CD4-positive, alpha-beta T cell (primary cell): ENCODE measurements around the gene GFOD1. TPM values are rescaled to one million over a fixed set of nuclear protein-coding genes. Genes with fewer than 3 reads are reported as not detected.

Experiments used
- ATAC-seq: fragments of 200-7000 bp; cut with Tn5 transposase; one replicate; pipeline ENCODE4 v1.10.0; 2022; ENCODE audit warnings: mild to moderate bottlenecking; ENCODE audit not compliant: poor library complexity
- CTCF ChIA-PET: fragments of 350-600 bp; sonication (Branson Sonifier 250); formaldehyde crosslinking; loops from one replicate; lab custom pipeline; 2021; ENCODE audit warnings: antibody characterized with exemption, inconsistent platforms; lab: Charles Lee
- POLR2A ChIA-PET: fragments of 350-600 bp; sonication (Branson Sonifier 250); formaldehyde crosslinking; loops from one replicate; lab custom pipeline; 2021; ENCODE audit warnings: antibody characterized with exemption, inconsistent platforms; lab: Charles Lee
- DNase-seq, 14 experiments: peaks; one replicate each; pipeline ENCODE4 v3.0.0-alpha.2; 2013 to 2020; ENCODE audit warnings: mixed read lengths in 2 of 14
- H3K27ac ChIP-seq, 2 donors: one replicate each; pipeline versions ENCODE4 v1.5.1 to v1.7.0; 2013; ENCODE audit warnings: low read length in 2 of 2, low read depth in 1 of 2, mild to moderate bottlenecking in 1 of 2
- H3K27me3 ChIP-seq, 2 experiments: 1 replicate in 1 of 2; 2 replicates in 1 of 2; pipeline versions ENCODE4 v1.6.1 to v1.7.0; 2013; ENCODE audit warnings: low read length in 2 of 2, control low read depth in 1 of 2, mild to moderate bottlenecking in 1 of 2, moderate library complexity in 1 of 2; ENCODE audit not compliant: insufficient read depth in 2 of 2, control insufficient read depth in 1 of 2
- H3K36me3 ChIP-seq: one replicate; pipeline ENCODE4 v1.6.1; 2013; ENCODE audit warnings: low read length, control low read depth; ENCODE audit not compliant: insufficient read depth
- H3K4me1 ChIP-seq: one replicate; pipeline ENCODE4 v1.6.1; 2013; ENCODE audit warnings: low read length, control low read depth; ENCODE audit not compliant: insufficient read depth
- H3K4me3 ChIP-seq: one replicate; pipeline ENCODE4 v1.5.1; 2013; ENCODE audit warnings: mild to moderate bottlenecking, low read length, moderate library complexity
- H3K9me3 ChIP-seq, 2 experiments: 1 replicate in 1 of 2; 2 replicates in 1 of 2; pipeline versions ENCODE4 v1.6.1 to v1.7.0; 2013; ENCODE audit warnings: low read length in 2 of 2, mild to moderate bottlenecking in 2 of 2, control low read depth in 1 of 2, moderate library complexity in 1 of 2; ENCODE audit not compliant: control insufficient read depth in 1 of 2, insufficient read depth in 1 of 2
- H3K27ac Mint-ChIP-seq: one replicate; pipeline ENCODE4 v1.8.0; 2020; ENCODE audit warnings: mixed read lengths
- H3K27me3 Mint-ChIP-seq: one replicate; pipeline ENCODE4 v1.8.0; 2021; ENCODE audit warnings: mixed read lengths
- H3K36me3 Mint-ChIP-seq: one replicate; pipeline ENCODE4 v1.8.0; 2021; ENCODE audit warnings: low read depth, mixed read lengths
- H3K4me1 Mint-ChIP-seq: one replicate; pipeline ENCODE4 v1.8.0; 2021; ENCODE audit warnings: low read depth, mixed read lengths
- H3K4me3 Mint-ChIP-seq: one replicate; pipeline ENCODE4 v1.8.0; 2020; ENCODE audit warnings: mild to moderate bottlenecking, mixed read lengths
- H3K9me3 Mint-ChIP-seq: one replicate; pipeline ENCODE4 v1.8.0; 2020; ENCODE audit warnings: mixed read lengths
- CTCF ChIP-seq: fragments of 200-600 bp; IDR thresholded peaks from one replicate; pipeline ENCODE4 v1.8.0; 2022; ENCODE audit warnings: antibody characterized with exemption, mild to moderate bottlenecking
- intact Hi-C, 2 experiments: fragments of 100-400 bp; cut with DNase I in 1 of 2; cut with micrococcal nuclease in 1 of 2; formaldehyde crosslinking; loops; one replicate each; pipeline versions ENCODE4 v1.15.1 to v1.9.0; 2023 to 2025; cut with DNase I, micrococcal nuclease
- total RNA-seq, 174 experiments: library from RNA in 2 of 174; stranded (reverse) in 2 of 174; gene quantifications; one replicate each; pipeline ENCODE4 v1.2.3 and lab custom pipeline; 2021 to 2026

Gene GFOD1
- total RNA-seq, 2 experiments from 2014 or later = 1.3 to 2.0 TPM

GRCh38 chr6:13433709-13434121 is 53.7 kb downstream of the GFOD1 start:
- no peak for DNase-seq
- H3K4me3 Mint-ChIP-seq = no peak overlapping the region

GRCh38 chr6:13432526-13433184 is 54.7 kb downstream of the GFOD1 start:
- intact Hi-C loops = no loop called here
- Mint-ChIP-seq H3K4me3 (peak overlapping the region; percentile 1), H3K4me1 (peaks cover 70% of the 10 kb centered on the region), H3K9me3 (no peaks in the 10 kb centered on the region), H3K27me3 (no peaks in the 10 kb centered on the region), H3K27ac (no peak overlapping the region), H3K36me3 (no peaks in the 10 kb centered on the region)
- no peak overlapping the region for H3K4me3 ChIP-seq
- ChIA-PET POLR2A (interaction anchor here (0.7 to 0.8 kb wide), 2 partner anchors 11 to 13 kb away, joined by 3 read pairs; no protein-coding TSS in a partner anchor), CTCF (no interaction called here)
- DNase-seq = peak in 1 of 14 experiments; percentile 58
- ATAC-seq = no peak
- no peaks in the 10 kb centered on the region for H3K27me3 ChIP-seq
- no peaks in the 10 kb centered on the region for H3K9me3 ChIP-seq
- TF ChIP-seq CTCF = no peak
- peaks cover 55% of the 10 kb centered on the region for H3K4me1 ChIP-seq
- no peaks in the 10 kb centered on the region for H3K36me3 ChIP-seq
- no peak overlapping the region for H3K27ac ChIP-seq

More at GRCh38 chr6:13433709-13434121, 53.7 kb downstream of the GFOD1 start:
- CTCF ChIA-PET = no interaction called here
- H3K4me1 Mint-ChIP-seq = peaks cover 59% of the 10 kb centered on the region
- no peak overlapping the region for H3K27ac ChIP-seq
- H3K9me3 ChIP-seq = no peaks in the 10 kb centered on the region
- H3K9me3 Mint-ChIP-seq = no peaks in the 10 kb centered on the region
- intact Hi-C loops = no loop called here
- peak overlapping the region; percentile 49 for H3K27ac Mint-ChIP-seq
- H3K4me3 ChIP-seq = no peak overlapping the region
- H3K36me3 Mint-ChIP-seq = no peaks in the 10 kb centered on the region
- POLR2A ChIA-PET = interaction anchor here (0.8 kb wide), 1 partner anchor 12 kb away, joined by 3 read pairs; no protein-coding TSS in a partner anchor
- peaks cover 45% of the 10 kb centered on the region for H3K4me1 ChIP-seq
- no peak for TF ChIP-seq CTCF
- H3K27me3 Mint-ChIP-seq = no peaks in the 10 kb centered on the region
- no peaks in the 10 kb centered on the region for H3K27me3 ChIP-seq
- no peak for ATAC-seq
- no peaks in the 10 kb centered on the region for H3K36me3 ChIP-seq

GRCh38 chr6:13431861-13432465 is 55.4 kb downstream of the GFOD1 start:
- Histone ChIP-seq H3K4me3 (no peak overlapping the region), H3K4me1 (peaks cover 58% of the 10 kb centered on the region), H3K27ac (no peak overlapping the region), H3K9me3 (no peaks in the 10 kb centered on the region), H3K27me3 (no peaks in the 10 kb centered on the region), H3K36me3 (no peaks in the 10 kb centered on the region)
- H3K27ac Mint-ChIP-seq = peak overlapping the region; percentile 28
- DNase-seq = peak in 4 of 14 experiments; percentile 15 to 40 (median 35)
- ChIA-PET CTCF (no interaction called here), POLR2A (interaction anchor here (0.7 kb wide), 1 partner anchor 13 kb away, joined by 3 read pairs; no protein-coding TSS in a partner anchor)
- H3K9me3 Mint-ChIP-seq = no peaks in the 10 kb centered on the region
- peaks cover 77% of the 10 kb centered on the region for H3K4me1 Mint-ChIP-seq
- TF ChIP-seq CTCF = no peak
- peak overlapping the region; percentile 21 for H3K4me3 Mint-ChIP-seq
- ATAC-seq = peak; percentile 49
- intact Hi-C loops = loop anchor here in 1 of 2 experiments (1.0 kb wide), 1 partner anchor 21 kb away; no protein-coding TSS in a partner anchor
- H3K27me3 Mint-ChIP-seq = no peaks in the 10 kb centered on the region
- H3K36me3 Mint-ChIP-seq = no peaks in the 10 kb centered on the region
